HepG2 (cell line): ENCODE results near the gene ENAH. TPM values are rescaled to one million over a fixed set of nuclear protein-coding genes. Genes with fewer than 3 reads are reported as not detected.

Experiments used
- ATAC-seq: fragments of 200-7000 bp; cut with Tn5 transposase; 3 replicates; pipeline ENCODE4 v1.9.1; 2020; ENCODE audit warnings: mild to moderate bottlenecking, moderate library complexity
- BruUV-seq: library from RNA; stranded (reverse); fragments of 400-500 nt; replicated peaks from 2 replicates; lab custom pipeline; 2021; lab: Mats Ljungman, UMichigan
- CTCF ChIA-PET: fragments of 300-600 bp; formaldehyde crosslinking; extraction: SDS; loops from one replicate; lab custom pipeline; 2021; ENCODE audit warnings: low total read pairs, inconsistent platforms, low intra/inter-chr PET ratio; lab: Yijun Ruan, JAX
- POLR2A ChIA-PET: fragments of 350-600 bp; sonication (Branson Sonifier 250); formaldehyde crosslinking; loops from one replicate; lab custom pipeline; 2020; ENCODE audit warnings: antibody characterized with exemption, inconsistent platforms; lab: Yijun Ruan, JAX
- DNase-seq: peaks from one replicate; pipeline ENCODE4 v3.0.0-alpha.2; 2015; ENCODE audit warnings: low spot score
- FAIRE-seq: peaks from 3 replicates; lab custom pipeline; 2011; peaks lifted over from hg19 to GRCh38; lab: Jason Lieb, UNC
- H2AFZ ChIP-seq: one replicate; pipeline ENCODE4 v1.6.1; 2011; ENCODE audit warnings: low read length, inconsistent platforms
- H3K27ac ChIP-seq: fragments of 300-600 bp; 3 replicates; pipeline ENCODE4 v1.8.0; 2011; ENCODE audit warnings: mixed run types, mild to moderate bottlenecking, mixed read lengths, low read length, inconsistent platforms; ENCODE audit not compliant: insufficient read depth; ENCODE audit errors: extremely low read length
- H3K27me3 ChIP-seq, 2 experiments: fragments of 200-600 bp in 1 of 2; 2 replicates in 1 of 2; 3 replicates in 1 of 2; pipeline versions ENCODE4 v1.6.0 to v1.8.0; 2011; ENCODE audit warnings: low read length in 2 of 2, mild to moderate bottlenecking in 2 of 2, moderate library complexity in 2 of 2, inconsistent platforms in 1 of 2; ENCODE audit not compliant: insufficient read depth in 2 of 2, control insufficient read depth in 1 of 2
- H3K36me3 ChIP-seq, 2 experiments: fragments of 200-600 bp in 1 of 2; replicated peaks in 1 of 2; 2 replicates in 1 of 2; 3 replicates in 1 of 2; pipeline versions ENCODE4 v1.5.1 to v1.8.0; 2011; ENCODE audit warnings: low read length in 2 of 2, inconsistent platforms in 1 of 2; ENCODE audit not compliant: insufficient read depth in 2 of 2, control insufficient read depth in 1 of 2
- H3K4me1 ChIP-seq: 2 replicates; pipeline ENCODE4 v1.5.1; 2012; ENCODE audit warnings: low read length, inconsistent platforms; ENCODE audit not compliant: insufficient read depth
- H3K4me2 ChIP-seq: 2 replicates; pipeline ENCODE4 v1.6.0; 2011; ENCODE audit warnings: low read depth, low read length, inconsistent platforms
- H3K4me3 ChIP-seq, 3 experiments: fragments of 200-600 bp in 1 of 3; sonication (generic), shearing (Covaris generic) in 1 of 3; replicated peaks in 1 of 3; 2 replicates each; pipeline ENCODE4 v1.5.1; 2011 to 2016; ENCODE audit warnings: low read length in 3 of 3, inconsistent platforms in 2 of 3, low read depth in 2 of 3, mild to moderate bottlenecking in 2 of 3, control low read depth in 1 of 3, mixed read lengths in 1 of 3; ENCODE audit not compliant: insufficient read depth in 1 of 3
- H3K79me2 ChIP-seq: one replicate; pipeline ENCODE4 v1.6.1; 2011; ENCODE audit warnings: low read length, inconsistent platforms; ENCODE audit not compliant: insufficient read depth
- H3K9ac ChIP-seq: 2 replicates; pipeline ENCODE4 v1.6.0; 2011; ENCODE audit warnings: mild to moderate bottlenecking, low read depth, low read length, inconsistent platforms; ENCODE audit not compliant: insufficient read depth
- H3K9me3 ChIP-seq: 2 replicates; pipeline ENCODE4 v1.5.1; 2012; ENCODE audit warnings: mild to moderate bottlenecking, low read length
- H4K20me1 ChIP-seq: 2 replicates; pipeline ENCODE4 v1.6.0; 2011; ENCODE audit warnings: inconsistent platforms, mild to moderate bottlenecking, low read length, moderate library complexity; ENCODE audit not compliant: insufficient read depth
- ARHGAP35 ChIP-seq: sonication (generic); formaldehyde crosslinking; IDR thresholded peaks from 2 replicates; pipeline ENCODE4 v1.9.0; 2022; ENCODE audit warnings: mild to moderate bottlenecking, inconsistent platforms, moderate library complexity, missing genetic modification reagents, borderline replicate concordance
- ATF1 ChIP-seq: IDR thresholded peaks from 2 replicates; pipeline ENCODE4 v1.6.1; 2016; ENCODE audit warnings: mild to moderate bottlenecking, control low read depth
- CCAR2 ChIP-seq: fragments of 200-400 bp; formaldehyde crosslinking; optimal IDR thresholded peaks from 2 replicates; pipeline ENCODE3; 2018; ENCODE audit warnings: low read depth, mild to moderate bottlenecking, low read length, moderate library complexity
- EP300 ChIP-seq, 3 experiments: sonication (generic) in 1 of 3; formaldehyde crosslinking in 1 of 3; IDR thresholded peaks; 2 replicates each; pipeline versions ENCODE4 v1.5.1 to v1.6.1; 2011 to 2020; ENCODE audit warnings: low read depth in 2 of 3, low read length in 2 of 3, borderline replicate concordance in 1 of 3, improper control_type of control experiment in 1 of 3, mild to moderate bottlenecking in 1 of 3, missing genetic modification reagents in 1 of 3, moderate library complexity in 1 of 3
- HMG20A ChIP-seq: IDR thresholded peaks from 2 replicates; pipeline ENCODE4 v1.6.1; 2016; ENCODE audit warnings: borderline replicate concordance
- HNRNPK ChIP-seq: fragments of 200-400 bp; formaldehyde crosslinking; IDR thresholded peaks from 2 replicates; pipeline ENCODE4 v1.6.1; 2018; ENCODE audit warnings: low read length, low read depth, moderate library complexity, mild to moderate bottlenecking; ENCODE audit not compliant: poor library complexity, severe bottlenecking
- RXRB ChIP-seq: IDR thresholded peaks from 2 replicates; pipeline ENCODE4 v1.6.1; 2016; ENCODE audit warnings: borderline replicate concordance, missing genetic modification reagents, missing compliant biosample characterization
- SOX13 ChIP-seq, 3 experiments: fragments of 450-650 bp in 1 of 3; sonication (generic) in 1 of 3; formaldehyde crosslinking in 1 of 3; IDR thresholded peaks in 2 of 3; conservative IDR thresholded peaks in 1 of 3; 2 replicates each; pipeline versions ENCODE4 v1.5.0 to v1.6.1; 2016 to 2020; ENCODE audit warnings: antibody characterized with exemption in 1 of 3, mild to moderate bottlenecking in 1 of 3, missing compliant biosample characterization in 1 of 3, missing genetic modification reagents in 1 of 3, moderate library complexity in 1 of 3
- SOX5 ChIP-seq: IDR thresholded peaks from 2 replicates; pipeline ENCODE4 v1.6.1; 2016; ENCODE audit warnings: borderline replicate concordance
- ZNF383 ChIP-seq: sonication (generic); formaldehyde crosslinking; IDR thresholded peaks from 2 replicates; pipeline ENCODE4 v1.4.0; 2020; ENCODE audit warnings: missing genetic modification reagents, mild to moderate bottlenecking, borderline replicate concordance
- ZNF562 ChIP-seq: sonication (generic); formaldehyde crosslinking; IDR thresholded peaks from 2 replicates; pipeline ENCODE4 v1.8.0; 2022; ENCODE audit warnings: missing genetic modification reagents, borderline replicate concordance
- ZNF652 ChIP-seq: IDR thresholded peaks from 2 replicates; pipeline ENCODE4 v1.6.1; 2016; ENCODE audit warnings: low read depth, borderline replicate concordance
- ZNF724P ChIP-seq: sonication (generic); formaldehyde crosslinking; IDR thresholded peaks from 2 replicates; pipeline ENCODE4 v1.8.0; 2022; ENCODE audit warnings: missing genetic modification reagents, borderline replicate concordance
- WGBS: methylation state at CpG from one replicate; pipeline ENCODE4 v1.1.6; 2017; ENCODE audit warnings: low lambda C conversion rate; 5-methylcytosine and 5-hydroxymethylcytosine counted together
- in situ Hi-C: cut with HindIII; loops from 2 replicates; pipeline ENCODE4 v1.10.0; 2017; ENCODE audit warnings: low pct_unique_long_range_greater_than_20kb; ENCODE audit not compliant: extremely low pct_ligation_motif_present
- intact Hi-C: fragments of 100-400 bp; cut with micrococcal nuclease; formaldehyde crosslinking; loops from one replicate; pipeline ENCODE4 v1.10.0; 2022; ENCODE audit not compliant: unreplicated experiment
- polyA plus RNA-seq, 8 experiments: library from polyadenylated mRNA; depleted of rRNA in 3 of 8; stranded (reverse) in 7 of 8; unstranded in 1 of 8; fragments of >200 nt; fragmentation: Illumina TruSeq in 4 of 8; extraction: Trizol in 4 of 8; gene quantifications; 2 replicates each; pipeline versions ENCODE4 v1.2.1 to v1.2.3, GENCODE V29; 2011 to 2016; ENCODE audit warnings: low read depth in 4 of 8, missing spikeins in 1 of 8, mixed read lengths in 1 of 8; ENCODE audit not compliant: insufficient read depth in 1 of 8
- total RNA-seq, 5 experiments: library from RNA; depleted of rRNA; stranded (reverse); fragments of >200 nt; fragmentation: Illumina TruSeq; extraction: Trizol; gene quantifications; 2 replicates each; pipeline ENCODE4 v1.2.3, GENCODE V29; 2016; ENCODE audit warnings: low read depth in 1 of 5
- TF ChIP-seq, protein P1 (sequence below): sonication (generic); formaldehyde crosslinking; IDR thresholded peaks from 2 replicates; pipeline ENCODE4 v1.4.0; 2020; ENCODE audit warnings: low read depth, mild to moderate bottlenecking, missing genetic modification reagents
- TF ChIP-seq, protein P2 (sequence below): sonication (generic); formaldehyde crosslinking; IDR thresholded peaks from 2 replicates; pipeline ENCODE4 v1.8.1; 2023; ENCODE audit warnings: mild to moderate bottlenecking, moderate library complexity, missing genetic modification reagents
- TF ChIP-seq, protein P3 (sequence below): sonication (generic); formaldehyde crosslinking; IDR thresholded peaks from 2 replicates; pipeline ENCODE4 v1.4.0; 2020; ENCODE audit warnings: missing genetic modification reagents
- TF ChIP-seq, protein P4 (sequence below): IDR thresholded peaks from 2 replicates; pipeline ENCODE4 v1.6.1; 2012; ENCODE audit warnings: low read depth, low read length, improper control_type of control experiment

ENAH gene
- total and polyA plus RNA-seq, 2 of the 13 experiments (the other 11 are each of a cell fraction or from before 2014, with no cell fraction given) = 22.1 to 58.3 TPM

DNA sequence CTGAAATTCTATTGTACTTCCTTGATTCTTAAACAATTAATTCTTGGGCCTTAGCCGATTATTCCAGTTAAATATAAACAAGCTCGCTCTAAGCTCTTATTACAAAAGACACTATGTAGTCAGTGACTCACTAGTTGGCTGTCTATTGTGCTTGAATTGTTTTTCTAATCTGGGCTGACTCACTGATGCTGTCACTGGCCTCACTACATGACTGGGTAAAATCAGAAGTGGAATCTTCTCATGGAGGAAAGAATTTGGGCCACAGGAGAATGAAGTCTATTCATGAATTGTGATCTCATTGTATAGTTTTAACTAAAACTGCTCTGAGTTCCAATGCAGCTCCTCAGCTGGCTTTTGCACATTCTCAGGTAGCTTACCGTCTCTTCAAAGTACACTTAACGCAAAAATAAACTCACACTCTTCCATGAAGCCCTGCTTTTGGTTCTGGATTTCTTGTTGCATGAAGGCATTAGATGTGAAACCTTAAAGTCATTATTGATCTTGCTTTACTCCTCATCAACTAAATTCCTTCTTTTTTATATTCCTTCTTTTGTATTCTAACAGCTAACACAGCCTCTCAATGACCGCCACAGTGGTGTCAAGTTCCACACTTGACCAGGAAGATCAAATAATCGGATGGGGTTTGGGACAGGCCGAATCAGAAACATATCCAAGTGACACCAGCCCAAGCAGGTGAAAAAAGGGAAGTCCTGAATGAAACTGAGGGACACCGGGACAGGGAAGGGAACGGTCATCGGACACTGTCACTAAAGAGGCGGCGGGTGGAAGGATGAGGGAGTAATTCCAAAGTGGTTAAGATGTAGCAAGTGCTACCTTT, 144.2 kb downstream of the ENAH start:
- FAIRE-seq = no peak
- H3K36me3 ChIP-seq = peaks cover 0 to 28% of the 10 kb centered on the region in 2 experiments; a peak in 4 of 5 replicates
- peak; percentile 89 for DNase-seq
- no peak overlapping the region for H3K4me2 ChIP-seq
- in situ Hi-C loops (no loop called here), intact Hi-C loops (no loop called here)
- peak overlapping the region; percentile 20 for H3K27ac ChIP-seq
- H3K27me3 ChIP-seq = no peaks in the 10 kb centered on the region
- POLR2A ChIA-PET = interaction anchor here (0.6 to 1.5 kb wide), 2 partner anchors 191 to 260 kb away, joined by 3 to 4 read pairs; no protein-coding TSS in a partner anchor
- peak; percentile 78 for ATAC-seq
- H2AFZ ChIP-seq = no peak overlapping the region
- no peaks in the 10 kb centered on the region for H3K79me2 ChIP-seq
- BruUV-seq = no TSS peak
- WGBS = 81% methylated on average over 12 of the region's 12 CpGs
- H3K4me3 ChIP-seq = no peak overlapping the region
- no peaks in the 10 kb centered on the region for H4K20me1 ChIP-seq
- peaks cover 8% of the 10 kb centered on the region; the same call in 1 of the 2 replicates for H3K4me1 ChIP-seq
- H3K9me3 ChIP-seq = no peaks in the 10 kb centered on the region
- CTCF ChIA-PET = no interaction called here
- no peak overlapping the region for H3K9ac ChIP-seq
- TF ChIP-seq ATF1 (CRISPR knock-in tag) (0 out of 2 replicates have a peak, but pooled peaks have one; percentile 25), HNRNPK (no peak), ZNF562 (CRISPR knock-in tag) (no peak), SOX5 (CRISPR knock-in tag) (peak; percentile 87), ZNF652 (CRISPR knock-in tag) (no peak), CCAR2 (no peak), SOX13 (IDR thresholded peaks at IDR 0.05) (peak; percentile 32; the same call in 1 of the 2 replicates), SOX13 (CRISPR knock-in tag; conservative IDR thresholded peaks at IDR 0.05 in 1 of 2, IDR thresholded peaks at IDR 0.05 in 1 of 2) (peak in 1 of 2 experiments; percentile 88; a peak in 2 of 4 replicates), ZNF383 (CRISPR knock-in tag) (no peak), ZNF724P (no peak), HMG20A (CRISPR knock-in tag) (no peak), ARHGAP35 (CRISPR knock-in tag) (no peak), RXRB (0 out of 2 replicates have a peak, but pooled peaks have one; percentile 15), EP300 (IDR thresholded peaks at IDR 0.05; ENCODE audit: low read depth in 2 of 2, low read length in 2 of 2) (peak in 1 of 2 experiments; percentile 37; a peak in 1 of 4 replicates), EP300 (CRISPR knock-in tag; IDR thresholded peaks at IDR 0.05; ENCODE audit: borderline replicate concordance) (no peak)
- TF ChIP-seq, protein P1, sequence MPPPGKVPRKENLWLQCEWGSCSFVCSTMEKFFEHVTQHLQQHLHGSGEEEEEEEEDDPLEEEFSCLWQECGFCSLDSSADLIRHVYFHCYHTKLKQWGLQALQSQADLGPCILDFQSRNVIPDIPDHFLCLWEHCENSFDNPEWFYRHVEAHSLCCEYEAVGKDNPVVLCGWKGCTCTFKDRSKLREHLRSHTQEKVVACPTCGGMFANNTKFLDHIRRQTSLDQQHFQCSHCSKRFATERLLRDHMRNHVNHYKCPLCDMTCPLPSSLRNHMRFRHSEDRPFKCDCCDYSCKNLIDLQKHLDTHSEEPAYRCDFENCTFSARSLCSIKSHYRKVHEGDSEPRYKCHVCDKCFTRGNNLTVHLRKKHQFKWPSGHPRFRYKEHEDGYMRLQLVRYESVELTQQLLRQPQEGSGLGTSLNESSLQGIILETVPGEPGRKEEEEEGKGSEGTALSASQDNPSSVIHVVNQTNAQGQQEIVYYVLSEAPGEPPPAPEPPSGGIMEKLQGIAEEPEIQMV (CRISPR knock-in tag) = no peak
- TF ChIP-seq, protein P2, sequence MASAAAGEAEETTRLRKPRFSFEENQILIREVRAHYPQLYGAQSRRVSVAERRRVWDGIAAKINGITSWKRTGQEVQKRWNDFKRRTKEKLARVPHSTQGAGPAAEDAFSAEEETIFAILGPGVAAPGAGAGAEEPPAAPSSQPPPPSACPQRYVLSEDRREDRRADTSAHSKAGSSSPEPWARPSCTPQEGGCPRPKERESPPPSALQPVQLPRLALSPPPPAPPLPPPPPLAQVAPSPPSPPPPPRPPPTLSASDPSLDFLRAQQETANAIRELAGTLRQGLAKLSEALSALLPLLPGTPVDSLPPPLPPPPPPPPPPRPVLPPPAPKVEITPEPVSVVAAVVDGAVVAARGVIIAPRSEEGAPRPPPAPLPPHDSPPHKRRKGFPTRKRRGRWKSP (CRISPR knock-in tag) = no peak
- TF ChIP-seq, protein P3, sequence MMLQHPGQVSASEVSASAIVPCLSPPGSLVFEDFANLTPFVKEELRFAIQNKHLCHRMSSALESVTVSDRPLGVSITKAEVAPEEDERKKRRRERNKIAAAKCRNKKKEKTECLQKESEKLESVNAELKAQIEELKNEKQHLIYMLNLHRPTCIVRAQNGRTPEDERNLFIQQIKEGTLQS (CRISPR knock-in tag) = 0 out of 2 replicates have a peak, but pooled peaks have one; percentile 14
- TF ChIP-seq, protein P4, sequence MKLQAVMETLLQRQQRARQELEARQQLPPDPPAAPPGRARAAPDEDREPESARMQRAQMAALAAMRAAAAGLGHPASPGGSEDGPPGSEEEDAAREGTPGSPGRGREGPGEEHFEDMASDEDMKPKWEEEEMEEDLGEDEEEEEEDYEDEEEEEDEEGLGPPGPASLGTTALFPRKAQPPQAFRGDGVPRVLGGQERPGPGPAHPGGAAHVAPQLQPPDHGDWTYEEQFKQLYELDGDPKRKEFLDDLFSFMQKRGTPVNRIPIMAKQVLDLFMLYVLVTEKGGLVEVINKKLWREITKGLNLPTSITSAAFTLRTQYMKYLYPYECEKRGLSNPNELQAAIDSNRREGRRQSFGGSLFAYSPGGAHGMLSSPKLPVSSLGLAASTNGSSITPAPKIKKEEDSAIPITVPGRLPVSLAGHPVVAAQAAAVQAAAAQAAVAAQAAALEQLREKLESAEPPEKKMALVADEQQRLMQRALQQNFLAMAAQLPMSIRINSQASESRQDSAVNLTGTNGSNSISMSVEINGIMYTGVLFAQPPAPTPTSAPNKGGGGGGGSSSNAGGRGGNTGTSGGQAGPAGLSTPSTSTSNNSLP = 0 out of 2 replicates have a peak, but pooled peaks have one; percentile 27
